ENCODE measurements around the gene PKNOX2. TPM values are rescaled to one million over a fixed set of nuclear protein-coding genes. Genes with fewer than 3 reads are reported as not detected.

Gene PKNOX2
- total and polyA plus RNA-seq, 2 of the 8 experiments (the other 6 are each of a cell fraction or from before 2014, with no cell fraction given), result 2.0 TPM

DNA sequence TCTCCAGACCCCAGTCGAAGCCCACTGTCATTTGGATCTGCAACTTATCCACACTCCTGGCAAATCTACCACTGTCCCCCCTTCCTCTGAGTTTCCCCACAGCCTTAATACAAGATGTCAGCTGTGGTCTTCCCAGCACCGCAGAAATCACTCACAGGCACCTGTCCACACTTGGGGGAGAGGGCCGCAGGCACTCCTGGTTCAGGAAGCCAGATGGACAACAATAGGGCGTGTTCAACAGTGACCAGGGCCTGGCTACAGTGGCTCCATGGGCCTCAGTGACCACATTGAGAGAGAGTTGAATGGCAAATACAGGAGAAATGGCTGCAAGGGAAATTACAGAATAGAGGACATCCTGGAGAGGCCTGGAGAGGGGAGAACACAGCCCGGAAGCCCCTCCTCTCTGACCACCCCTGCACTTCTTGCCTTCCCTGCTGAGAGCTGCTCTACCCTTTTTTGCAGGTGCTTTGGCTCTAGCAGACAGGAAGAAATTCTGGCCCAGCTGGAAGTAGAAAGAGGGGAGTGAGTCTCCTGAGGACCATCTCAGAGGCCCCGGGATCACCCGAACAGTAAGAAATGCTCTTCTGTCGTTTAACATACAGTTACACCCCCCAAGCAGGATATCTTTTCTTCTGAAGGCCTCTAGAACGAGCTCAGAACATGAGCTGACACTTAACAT is 166.9 kb downstream of the PKNOX2 start:
- Histone ChIP-seq H2BK12ac (ENCODE audit: low read depth, low read length) (no peak overlapping the region), H3K27ac (ENCODE audit: low read depth, low read length) (no peak overlapping the region), H2BK120ac (replicated peaks; ENCODE audit: low read depth, low read length) (no peak overlapping the region), H3K4me3 (ENCODE audit: extremely low read depth in 1 of 4, insufficient read depth in 2 of 4, low read depth in 3 of 4, low read length in 4 of 4) (no peak overlapping the region), H4K5ac (ENCODE audit: insufficient read length, low read depth, low read length) (no peak overlapping the region), H3K79me2 (ENCODE audit: control insufficient read depth in 1 of 2, insufficient read depth in 2 of 2, low read length in 2 of 2) (no peaks in the 10 kb centered on the region), H2BK15ac (ENCODE audit: low read length) (no peak overlapping the region), H3K4ac (replicated peaks; ENCODE audit: insufficient read length, low read depth, low read length) (no peak overlapping the region), H3K23ac (ENCODE audit: insufficient read length) (no peak overlapping the region), H3K9me3 (ENCODE audit: insufficient read depth in 2 of 2, low read depth in 1 of 2, low read length in 1 of 2) (no peaks in the 10 kb centered on the region), H3K36me3 (ENCODE audit: control insufficient read depth in 2 of 4, insufficient read depth in 4 of 4, low read length in 3 of 4) (no peaks in the 10 kb centered on the region), H3K14ac (ENCODE audit: insufficient read length) (no peak overlapping the region), H2AFZ (ENCODE audit: low read length) (no peak overlapping the region), H2AK5ac (ENCODE audit: low read depth, low read length) (no peak overlapping the region; the same call in 1 of the 2 replicates), H3K79me1 (ENCODE audit: low read depth, low read length) (no peaks in the 10 kb centered on the region), H3K18ac (ENCODE audit: extremely low read depth, low read length) (no peak overlapping the region), H2BK20ac (ENCODE audit: low read length) (no peak overlapping the region), H3K56ac (replicated peaks; ENCODE audit: insufficient read length, low read depth, low read length) (no peak overlapping the region), H2BK5ac (ENCODE audit: low read depth, low read length) (no peak overlapping the region), H3K4me1 (replicated peaks in 1 of 4; ENCODE audit: control insufficient read depth in 3 of 4, insufficient read depth in 4 of 4, low read length in 3 of 4) (no peaks in the 10 kb centered on the region; a peak in 1 of 7 replicates), H4K20me1 (replicated peaks in 1 of 2; ENCODE audit: control insufficient read depth in 1 of 2, insufficient read depth in 2 of 2, low read length in 2 of 2) (no peaks in the 10 kb centered on the region), H4K8ac (ENCODE audit: extremely low read depth, insufficient read depth, low read length) (no peak overlapping the region), H3K27me3 (replicated peaks in 1 of 4; ENCODE audit: control insufficient read depth in 3 of 4, extremely low read depth in 1 of 4, insufficient read depth in 3 of 4, low read length in 3 of 4) (no peaks in the 10 kb centered on the region), H4K91ac (replicated peaks; ENCODE audit: insufficient read length, low read length) (no peak overlapping the region), H3K4me2 (ENCODE audit: insufficient read depth in 1 of 2, low read depth in 2 of 2, low read length in 2 of 2) (no peak overlapping the region), H3K9ac (replicated peaks in 1 of 4; ENCODE audit: extremely low read depth in 1 of 4, low read depth in 3 of 4, low read length in 3 of 4) (no peak overlapping the region), H3K23me2 (ENCODE audit: low read depth, low read length) (no peaks in the 10 kb centered on the region; the same call in 1 of the 2 replicates)
- no peak for FAIRE-seq
- no peak for DNase-seq (ENCODE audit: low read depth in 1 of 2, low spot score in 2 of 2)
- ChIA-PET POLR2A (ENCODE audit: partially characterized antibody) (no interaction called here), CTCF (ENCODE audit: partially characterized antibody) (interaction anchor here (0.6 to 12.3 kb wide), 9 partner anchors 11 to 774 kb away, joined by 3 to 198 read pairs (median 5); no protein-coding TSS in a partner anchor)
- 95% methylated on average over 9 of the region's 9 CpGs; no CpG with 5 or more reads in 1 of the 2 experiments for WGBS, 2 experiments (ENCODE audit: extremely low coverage in 1 of 2, insufficient coverage in 1 of 2, insufficient read length in 1 of 2, insufficient replicate concordance in 2 of 2, low coverage in 1 of 2, low lambda C conversion rate in 2 of 2, missing lambda C conversion rate in 1 of 2)
- no peak for TF ChIP-seq EGR1 (IDR thresholded peaks at IDR 0.05; ENCODE audit: borderline replicate concordance, low read depth, low read length)
- TF ChIP-seq SP1 (IDR thresholded peaks at IDR 0.05; ENCODE audit: low read depth, low read length), result no peak
- TF ChIP-seq ZNF274 (IDR thresholded peaks at IDR 0.05; ENCODE audit: borderline replicate concordance, extremely low read depth, low read length), result no peak
- TF ChIP-seq CBX5 (IDR thresholded peaks at IDR 0.05; ENCODE audit: low read depth, low read length), result no peak
- TF ChIP-seq RNF2 (IDR thresholded peaks at IDR 0.05; ENCODE audit: borderline replicate concordance, low read depth, low read length, missing control alignments, poor library complexity, severe bottlenecking), result no peak
- no peak for TF ChIP-seq GABPA (IDR thresholded peaks at IDR 0.05; ENCODE audit: borderline replicate concordance, insufficient read depth, low read length)
- TF ChIP-seq CBX8 (IDR thresholded peaks at IDR 0.05; ENCODE audit: borderline replicate concordance, low read depth, low read length), result no peak
- no peak for TF ChIP-seq CHD2 (IDR thresholded peaks at IDR 0.05; ENCODE audit: low read length)
- no peak for TF ChIP-seq BRCA1 (IDR thresholded peaks at IDR 0.05; ENCODE audit: low read depth, low read length)
- no peak for TF ChIP-seq E2F6 (IDR thresholded peaks at IDR 0.05)
- no peak for TF ChIP-seq EZH2 (IDR thresholded peaks at IDR 0.05; ENCODE audit: low read depth, low read length, severe bottlenecking)
- TF ChIP-seq SAP30 (IDR thresholded peaks at IDR 0.05; ENCODE audit: insufficient read depth, insufficient replicate concordance, low read length), result no peak

All from H1 (cell line).